ENCODE results near the gene LYPLA2. TPM values are rescaled to one million over a fixed set of nuclear protein-coding genes. Genes with fewer than 3 reads are reported as not detected.
A peak's percentile ranks its signal among the peaks of the same experiment; 100 is the strongest.

The LYPLA2 gene
- total and polyA plus RNA-seq, 4 donors = 26.3 to 71.1 (median 43.2) TPM

DNA sequence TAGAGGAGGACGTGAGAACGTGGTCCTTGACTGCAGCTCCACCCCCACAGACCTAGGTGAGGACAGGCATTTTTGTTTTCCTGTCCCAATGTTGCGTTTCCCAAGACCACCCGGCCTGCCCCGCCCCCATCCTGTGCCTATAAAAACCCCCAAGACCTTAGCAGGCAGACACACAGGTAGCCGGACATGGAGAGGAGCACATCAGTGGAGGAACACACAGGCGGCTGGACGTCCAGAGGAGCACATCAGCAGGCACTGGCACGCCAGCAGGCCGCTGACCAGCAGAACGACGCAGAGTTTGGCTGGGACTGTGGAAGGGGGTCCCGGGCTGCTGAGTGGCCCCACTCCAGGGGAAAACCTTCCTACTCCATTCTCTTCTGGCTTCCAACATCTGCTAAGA lies 47.0 kb downstream of the LYPLA2 start:
- H3K9me3 ChIP-seq (ENCODE audit: control insufficient read depth in 4 of 4, low read length in 3 of 4) = no peaks in the 10 kb centered on the region
- H3K27ac ChIP-seq (ENCODE audit: low read depth in 1 of 2, low read length in 2 of 2) = no peak overlapping the region
- DNase-seq (ENCODE audit: low spot score) = peak; percentile 40
- WGBS = 30% methylated on average over 13 of the region's 13 CpGs
- no peak overlapping the region for H3K9ac ChIP-seq (ENCODE audit: low read depth in 1 of 2, low read length in 2 of 2)
- TF ChIP-seq EGR1 (IDR thresholded peaks at IDR 0.05; ENCODE audit: low read depth in 2 of 2) = no peak
- TF ChIP-seq SP1 (IDR thresholded peaks at IDR 0.05) = no peak
- TF ChIP-seq RAD21 (IDR thresholded peaks at IDR 0.05) = no peak
- no peak for TF ChIP-seq HNF4A (conservative IDR thresholded peaks at IDR 0.05)
- no peak for TF ChIP-seq JUND (IDR thresholded peaks at IDR 0.05)
- TF ChIP-seq, protein P1, sequence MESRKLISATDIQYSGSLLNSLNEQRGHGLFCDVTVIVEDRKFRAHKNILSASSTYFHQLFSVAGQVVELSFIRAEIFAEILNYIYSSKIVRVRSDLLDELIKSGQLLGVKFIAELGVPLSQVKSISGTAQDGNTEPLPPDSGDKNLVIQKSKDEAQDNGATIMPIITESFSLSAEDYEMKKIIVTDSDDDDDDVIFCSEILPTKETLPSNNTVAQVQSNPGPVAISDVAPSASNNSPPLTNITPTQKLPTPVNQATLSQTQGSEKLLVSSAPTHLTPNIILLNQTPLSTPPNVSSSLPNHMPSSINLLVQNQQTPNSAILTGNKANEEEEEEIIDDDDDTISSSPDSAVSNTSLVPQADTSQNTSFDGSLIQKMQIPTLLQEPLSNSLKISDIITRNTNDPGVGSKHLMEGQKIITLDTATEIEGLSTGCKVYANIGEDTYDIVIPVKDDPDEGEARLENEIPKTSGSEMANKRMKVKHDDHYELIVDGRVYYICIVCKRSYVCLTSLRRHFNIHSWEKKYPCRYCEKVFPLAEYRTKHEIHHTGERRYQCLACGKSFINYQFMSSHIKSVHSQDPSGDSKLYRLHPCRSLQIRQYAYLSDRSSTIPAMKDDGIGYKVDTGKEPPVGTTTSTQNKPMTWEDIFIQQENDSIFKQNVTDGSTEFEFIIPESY (IDR thresholded peaks at IDR 0.05) = no peak
- no peaks in the 10 kb centered on the region for H3K27me3 ChIP-seq (ENCODE audit: control insufficient read depth in 4 of 4, insufficient read depth in 4 of 4, low read length in 3 of 4)
- no peaks in the 10 kb centered on the region for H3K36me3 ChIP-seq (ENCODE audit: control insufficient read depth in 4 of 4, insufficient read depth in 3 of 4, low read depth in 1 of 4, low read length in 3 of 4)
- H3K4me3 ChIP-seq (ENCODE audit: low read depth in 1 of 3, low read length in 3 of 3) = peak overlapping the region; percentile 25 to 66 (median 59)
- peaks cover 1 to 8% (median 7%) of the 10 kb centered on the region in 4 donors for H3K4me1 ChIP-seq (ENCODE audit: control insufficient read depth in 4 of 4, insufficient read depth in 4 of 4, low read length in 3 of 4)

DNA sequence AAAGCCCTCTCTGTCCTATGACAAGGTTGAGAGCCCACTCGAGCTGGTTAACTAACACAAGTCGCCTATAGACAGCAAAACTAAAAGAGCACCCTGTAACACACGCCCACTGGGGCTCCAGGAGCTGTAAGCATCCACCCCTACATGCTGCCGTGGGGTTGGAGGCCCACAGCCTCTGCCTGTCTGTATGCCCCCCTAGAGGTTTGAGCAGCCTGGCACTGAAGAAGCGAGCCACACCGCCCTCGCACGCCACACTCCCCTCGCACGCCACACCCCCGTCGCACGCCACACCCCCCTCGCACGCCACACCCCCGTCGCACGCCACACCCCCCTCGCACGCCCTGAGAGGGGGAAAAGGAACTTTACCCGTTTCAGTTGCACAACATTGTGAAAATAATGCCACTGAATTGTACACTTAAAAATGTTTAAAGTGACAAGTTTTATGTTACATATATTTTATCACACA lies 47.5 kb downstream of the LYPLA2 start:
- DNase-seq (ENCODE audit: low spot score) = peak; percentile 80
- H3K27ac ChIP-seq (ENCODE audit: low read depth in 1 of 2, low read length in 2 of 2) = peak overlapping the region in 1 of 2 donors; percentile 20
- under 1% methylated on average over 21 of the region's 21 CpGs for WGBS

More for the DNA sequence above, 47.5 kb downstream of the LYPLA2 start:
- no peaks in the 10 kb centered on the region for H3K27me3 ChIP-seq (ENCODE audit: control insufficient read depth in 4 of 4, insufficient read depth in 4 of 4, low read length in 3 of 4)
- no peaks in the 10 kb centered on the region for H3K36me3 ChIP-seq (ENCODE audit: control insufficient read depth in 4 of 4, insufficient read depth in 3 of 4, low read depth in 1 of 4, low read length in 3 of 4)
- H3K9me3 ChIP-seq (ENCODE audit: control insufficient read depth in 4 of 4, low read length in 3 of 4) = no peaks in the 10 kb centered on the region
- H3K4me1 ChIP-seq (ENCODE audit: control insufficient read depth in 4 of 4, insufficient read depth in 4 of 4, low read length in 3 of 4) = peaks cover 1 to 8% (median 7%) of the 10 kb centered on the region in 4 donors
- H3K4me3 ChIP-seq (ENCODE audit: low read depth in 1 of 3, low read length in 3 of 3) = peak overlapping the region; percentile 25 to 66 (median 59)
- peak overlapping the region in 1 of 2 donors; percentile 76 for H3K9ac ChIP-seq (ENCODE audit: low read depth in 1 of 2, low read length in 2 of 2)
- TF ChIP-seq, protein P2, sequence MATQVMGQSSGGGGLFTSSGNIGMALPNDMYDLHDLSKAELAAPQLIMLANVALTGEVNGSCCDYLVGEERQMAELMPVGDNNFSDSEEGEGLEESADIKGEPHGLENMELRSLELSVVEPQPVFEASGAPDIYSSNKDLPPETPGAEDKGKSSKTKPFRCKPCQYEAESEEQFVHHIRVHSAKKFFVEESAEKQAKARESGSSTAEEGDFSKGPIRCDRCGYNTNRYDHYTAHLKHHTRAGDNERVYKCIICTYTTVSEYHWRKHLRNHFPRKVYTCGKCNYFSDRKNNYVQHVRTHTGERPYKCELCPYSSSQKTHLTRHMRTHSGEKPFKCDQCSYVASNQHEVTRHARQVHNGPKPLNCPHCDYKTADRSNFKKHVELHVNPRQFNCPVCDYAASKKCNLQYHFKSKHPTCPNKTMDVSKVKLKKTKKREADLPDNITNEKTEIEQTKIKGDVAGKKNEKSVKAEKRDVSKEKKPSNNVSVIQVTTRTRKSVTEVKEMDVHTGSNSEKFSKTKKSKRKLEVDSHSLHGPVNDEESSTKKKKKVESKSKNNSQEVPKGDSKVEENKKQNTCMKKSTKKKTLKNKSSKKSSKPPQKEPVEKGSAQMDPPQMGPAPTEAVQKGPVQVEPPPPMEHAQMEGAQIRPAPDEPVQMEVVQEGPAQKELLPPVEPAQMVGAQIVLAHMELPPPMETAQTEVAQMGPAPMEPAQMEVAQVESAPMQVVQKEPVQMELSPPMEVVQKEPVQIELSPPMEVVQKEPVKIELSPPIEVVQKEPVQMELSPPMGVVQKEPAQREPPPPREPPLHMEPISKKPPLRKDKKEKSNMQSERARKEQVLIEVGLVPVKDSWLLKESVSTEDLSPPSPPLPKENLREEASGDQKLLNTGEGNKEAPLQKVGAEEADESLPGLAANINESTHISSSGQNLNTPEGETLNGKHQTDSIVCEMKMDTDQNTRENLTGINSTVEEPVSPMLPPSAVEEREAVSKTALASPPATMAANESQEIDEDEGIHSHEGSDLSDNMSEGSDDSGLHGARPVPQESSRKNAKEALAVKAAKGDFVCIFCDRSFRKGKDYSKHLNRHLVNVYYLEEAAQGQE (IDR thresholded peaks at IDR 0.05) = no peak
- TF ChIP-seq EGR1 (IDR thresholded peaks at IDR 0.05; ENCODE audit: low read depth in 2 of 2) (peak in 1 of 2 donors; percentile 19), FOXA2 (IDR thresholded peaks at IDR 0.05) (no peak), RXRA (IDR thresholded peaks at IDR 0.05) (peak in 1 of 2 donors; percentile 15), HNF4G (IDR thresholded peaks at IDR 0.05) (no peak), GABPA (IDR thresholded peaks at IDR 0.05 in 1 of 2, conservative IDR thresholded peaks at IDR 0.05 in 1 of 2) (no peak), NR2F2 (IDR thresholded peaks at IDR 0.05) (no peak), FOXA1 (IDR thresholded peaks at IDR 0.05) (no peak), TAF1 (conservative IDR thresholded peaks at IDR 0.05) (no peak), JUND (IDR thresholded peaks at IDR 0.05) (no peak), HNF4A (conservative IDR thresholded peaks at IDR 0.05) (peak; percentile 54 to 76), SP1 (IDR thresholded peaks at IDR 0.05) (peak; percentile 62), YY1 (IDR thresholded peaks at IDR 0.05) (no peak), RAD21 (IDR thresholded peaks at IDR 0.05) (no peak)
- TF ChIP-seq, protein P3, sequence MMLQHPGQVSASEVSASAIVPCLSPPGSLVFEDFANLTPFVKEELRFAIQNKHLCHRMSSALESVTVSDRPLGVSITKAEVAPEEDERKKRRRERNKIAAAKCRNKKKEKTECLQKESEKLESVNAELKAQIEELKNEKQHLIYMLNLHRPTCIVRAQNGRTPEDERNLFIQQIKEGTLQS (IDR thresholded peaks at IDR 0.05) = no peak
- TF ChIP-seq, protein P4, sequence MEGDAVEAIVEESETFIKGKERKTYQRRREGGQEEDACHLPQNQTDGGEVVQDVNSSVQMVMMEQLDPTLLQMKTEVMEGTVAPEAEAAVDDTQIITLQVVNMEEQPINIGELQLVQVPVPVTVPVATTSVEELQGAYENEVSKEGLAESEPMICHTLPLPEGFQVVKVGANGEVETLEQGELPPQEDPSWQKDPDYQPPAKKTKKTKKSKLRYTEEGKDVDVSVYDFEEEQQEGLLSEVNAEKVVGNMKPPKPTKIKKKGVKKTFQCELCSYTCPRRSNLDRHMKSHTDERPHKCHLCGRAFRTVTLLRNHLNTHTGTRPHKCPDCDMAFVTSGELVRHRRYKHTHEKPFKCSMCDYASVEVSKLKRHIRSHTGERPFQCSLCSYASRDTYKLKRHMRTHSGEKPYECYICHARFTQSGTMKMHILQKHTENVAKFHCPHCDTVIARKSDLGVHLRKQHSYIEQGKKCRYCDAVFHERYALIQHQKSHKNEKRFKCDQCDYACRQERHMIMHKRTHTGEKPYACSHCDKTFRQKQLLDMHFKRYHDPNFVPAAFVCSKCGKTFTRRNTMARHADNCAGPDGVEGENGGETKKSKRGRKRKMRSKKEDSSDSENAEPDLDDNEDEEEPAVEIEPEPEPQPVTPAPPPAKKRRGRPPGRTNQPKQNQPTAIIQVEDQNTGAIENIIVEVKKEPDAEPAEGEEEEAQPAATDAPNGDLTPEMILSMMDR (IDR thresholded peaks at IDR 0.05; ENCODE audit: low read depth, low read length, missing input control) = no peak
- TF ChIP-seq, protein P1 (IDR thresholded peaks at IDR 0.05) = no peak
- TF ChIP-seq, protein P5, sequence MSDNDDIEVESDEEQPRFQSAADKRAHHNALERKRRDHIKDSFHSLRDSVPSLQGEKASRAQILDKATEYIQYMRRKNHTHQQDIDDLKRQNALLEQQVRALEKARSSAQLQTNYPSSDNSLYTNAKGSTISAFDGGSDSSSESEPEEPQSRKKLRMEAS (IDR thresholded peaks at IDR 0.05) = peak; percentile 24

Data from liver (tissue), 9 donors.